Fibroblast of villous mesenchyme (primary cell): ENCODE results near the gene NR6A1. TPM values are rescaled to one million over a fixed set of nuclear protein-coding genes. Genes with fewer than 3 reads are reported as not detected.
A peak's percentile ranks its signal among the peaks of the same experiment; 100 is the strongest.

Experiments used
- DNase-seq: peaks from one replicate; pipeline ENCODE4 v3.0.0-alpha.2; 2010; ENCODE audit warnings: low read depth
- H3K4me3 ChIP-seq: 2 replicates; pipeline ENCODE4 v1.5.1; 2011; ENCODE audit warnings: low read depth, mild to moderate bottlenecking, low read length
- total RNA-seq: library from RNA; depleted of rRNA; stranded (reverse); fragments of >200 nt; gene quantifications from 2 replicates; pipeline ENCODE4 v1.2.3, GENCODE V29; 2012
- TF ChIP-seq, protein P1 (sequence below): IDR thresholded peaks from 2 replicates; pipeline ENCODE4 v1.5.1; 2012; ENCODE audit warnings: low read depth, mild to moderate bottlenecking, low read length; ENCODE audit not compliant: insufficient read depth

NR6A1 gene
- total RNA-seq, 1 donor = under 0.01 TPM

- no peak for DNase-seq
- TF ChIP-seq, protein P1, sequence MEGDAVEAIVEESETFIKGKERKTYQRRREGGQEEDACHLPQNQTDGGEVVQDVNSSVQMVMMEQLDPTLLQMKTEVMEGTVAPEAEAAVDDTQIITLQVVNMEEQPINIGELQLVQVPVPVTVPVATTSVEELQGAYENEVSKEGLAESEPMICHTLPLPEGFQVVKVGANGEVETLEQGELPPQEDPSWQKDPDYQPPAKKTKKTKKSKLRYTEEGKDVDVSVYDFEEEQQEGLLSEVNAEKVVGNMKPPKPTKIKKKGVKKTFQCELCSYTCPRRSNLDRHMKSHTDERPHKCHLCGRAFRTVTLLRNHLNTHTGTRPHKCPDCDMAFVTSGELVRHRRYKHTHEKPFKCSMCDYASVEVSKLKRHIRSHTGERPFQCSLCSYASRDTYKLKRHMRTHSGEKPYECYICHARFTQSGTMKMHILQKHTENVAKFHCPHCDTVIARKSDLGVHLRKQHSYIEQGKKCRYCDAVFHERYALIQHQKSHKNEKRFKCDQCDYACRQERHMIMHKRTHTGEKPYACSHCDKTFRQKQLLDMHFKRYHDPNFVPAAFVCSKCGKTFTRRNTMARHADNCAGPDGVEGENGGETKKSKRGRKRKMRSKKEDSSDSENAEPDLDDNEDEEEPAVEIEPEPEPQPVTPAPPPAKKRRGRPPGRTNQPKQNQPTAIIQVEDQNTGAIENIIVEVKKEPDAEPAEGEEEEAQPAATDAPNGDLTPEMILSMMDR = no peak
- H3K4me3 ChIP-seq = no peak overlapping the region
Observed at GRCh38 chr9:124590889-124591641, 180.0 kb downstream of the NR6A1 start.

DNA sequence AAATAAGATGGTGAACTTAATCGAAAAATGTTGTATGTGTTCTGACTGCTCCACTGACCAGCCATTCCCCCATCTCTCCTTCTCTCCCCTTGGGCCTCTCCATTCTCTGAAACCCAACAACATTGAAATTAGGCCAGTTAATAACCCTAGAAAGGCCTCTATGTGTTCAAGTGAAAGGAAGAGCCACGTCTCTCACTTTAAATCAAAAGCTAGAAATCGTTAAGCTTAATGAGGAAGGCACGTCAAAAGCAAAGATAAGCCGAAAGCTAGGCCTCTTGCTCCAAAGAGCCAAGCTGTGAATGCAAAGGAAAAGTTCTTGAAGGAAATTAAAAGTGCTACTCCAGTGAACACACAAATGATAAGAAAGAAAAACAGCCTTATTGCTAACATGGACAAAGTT, 186.5 kb downstream of the NR6A1 start:
- TF ChIP-seq, protein P1 = no peak
- no peak overlapping the region for H3K4me3 ChIP-seq
- DNase-seq = no peak

DNA sequence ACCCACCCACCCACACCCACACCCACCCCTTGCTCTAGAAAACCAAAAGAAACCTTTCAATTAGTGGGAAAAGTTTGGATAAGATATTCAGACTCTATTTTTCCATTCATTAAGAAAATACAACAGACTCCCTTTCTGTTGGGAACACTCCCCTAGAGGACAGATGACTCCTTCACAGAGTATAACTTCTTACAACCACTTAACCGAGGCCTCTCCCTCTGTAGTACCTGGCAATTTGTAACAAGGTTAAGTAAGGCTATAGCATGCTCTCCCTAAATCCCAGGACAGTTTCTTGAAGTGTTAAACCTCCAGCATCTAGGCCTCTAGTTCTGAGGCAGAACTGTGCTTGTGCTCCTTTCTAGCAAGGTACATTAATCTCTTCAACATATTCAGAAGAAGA, 188.0 kb downstream of the NR6A1 start:
- H3K4me3 ChIP-seq = no peak overlapping the region
- TF ChIP-seq, protein P1 = no peak
- no peak for DNase-seq

DNA sequence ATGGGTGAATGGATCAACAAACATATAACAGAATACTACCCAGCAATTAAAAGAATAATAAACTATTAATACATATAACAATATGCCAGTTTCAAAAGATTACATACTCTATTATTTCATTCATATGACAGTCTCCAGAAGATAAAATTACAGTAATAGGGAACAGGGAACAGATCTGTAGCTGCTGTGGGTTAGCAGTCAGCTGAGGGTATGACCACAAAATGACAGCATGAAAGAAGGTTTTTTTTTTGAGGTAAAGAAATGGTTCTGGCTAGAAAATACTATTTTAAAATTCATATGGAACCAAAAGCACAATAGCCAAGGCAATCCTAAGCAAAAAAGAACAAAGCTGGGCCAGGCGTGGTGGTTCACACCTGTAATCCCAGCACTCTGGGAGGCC, 190.9 kb downstream of the NR6A1 start:
- TF ChIP-seq, protein P1 = no peak
- no peak for DNase-seq

GRCh38 chr9:124576751-124577150, 194.4 kb downstream of the NR6A1 start:
- DNase-seq = no peak
- no peak overlapping the region for H3K4me3 ChIP-seq
- TF ChIP-seq, protein P1 = no peak

More for the DNA sequence above, 190.9 kb downstream of the NR6A1 start:
- H3K4me3 ChIP-seq = no peak overlapping the region

DNA sequence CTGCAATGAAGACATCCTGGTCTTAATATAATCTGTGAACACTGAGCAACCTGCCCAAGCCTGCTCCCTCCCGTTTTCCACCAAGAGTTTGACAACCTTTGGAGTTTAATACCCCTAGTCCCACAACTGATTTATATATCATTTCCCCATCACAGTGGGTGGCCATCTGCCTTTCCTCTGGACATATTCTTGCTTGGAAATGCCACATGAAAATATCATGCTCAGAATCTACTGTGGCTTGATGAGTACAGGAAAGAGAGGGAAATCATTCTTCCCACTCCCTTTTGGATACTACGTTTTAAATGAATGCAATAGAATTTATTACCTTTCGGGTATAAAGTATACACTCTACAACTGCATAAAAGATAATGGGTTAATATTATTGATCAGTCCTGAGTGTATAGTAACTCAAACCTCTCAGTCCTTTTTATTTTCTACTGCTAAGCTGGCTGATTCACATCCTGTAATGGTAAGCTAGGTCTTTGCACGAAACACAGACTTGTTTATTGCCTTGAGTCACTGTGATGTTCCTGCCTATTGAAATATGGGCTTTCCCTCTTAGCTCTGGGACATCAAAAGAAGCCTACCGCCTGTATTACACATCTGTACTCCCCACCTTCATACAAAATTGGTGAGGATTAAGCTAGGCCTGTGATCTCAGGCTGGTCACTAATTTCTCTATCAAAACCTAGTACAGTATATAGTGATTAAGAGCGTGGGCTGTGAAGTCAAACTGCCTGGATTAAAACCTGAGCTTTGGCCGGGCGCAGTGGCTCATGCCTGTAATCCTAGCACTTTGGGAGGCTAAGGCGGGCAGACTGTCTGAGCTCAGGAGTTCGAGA, 196.4 kb downstream of the NR6A1 start:
- TF ChIP-seq, protein P1 = no peak
- H3K4me3 ChIP-seq = no peak overlapping the region
- peak; percentile 57 for DNase-seq
